ENCODE measurements around the gene MOB2.

The MOB2 gene

GRCh38 chr11:1488575-1489180 is 2.1 kb upstream of the MOB2 start (continued):
- TF ChIP-seq PPARA (CRISPR knock-in tag; IDR thresholded peaks at IDR 0.05; ENCODE audit: borderline replicate concordance), result no peak
- no peak for TF ChIP-seq ZFP3 (CRISPR knock-in tag; IDR thresholded peaks at IDR 0.05)
- TF ChIP-seq, protein P1, sequence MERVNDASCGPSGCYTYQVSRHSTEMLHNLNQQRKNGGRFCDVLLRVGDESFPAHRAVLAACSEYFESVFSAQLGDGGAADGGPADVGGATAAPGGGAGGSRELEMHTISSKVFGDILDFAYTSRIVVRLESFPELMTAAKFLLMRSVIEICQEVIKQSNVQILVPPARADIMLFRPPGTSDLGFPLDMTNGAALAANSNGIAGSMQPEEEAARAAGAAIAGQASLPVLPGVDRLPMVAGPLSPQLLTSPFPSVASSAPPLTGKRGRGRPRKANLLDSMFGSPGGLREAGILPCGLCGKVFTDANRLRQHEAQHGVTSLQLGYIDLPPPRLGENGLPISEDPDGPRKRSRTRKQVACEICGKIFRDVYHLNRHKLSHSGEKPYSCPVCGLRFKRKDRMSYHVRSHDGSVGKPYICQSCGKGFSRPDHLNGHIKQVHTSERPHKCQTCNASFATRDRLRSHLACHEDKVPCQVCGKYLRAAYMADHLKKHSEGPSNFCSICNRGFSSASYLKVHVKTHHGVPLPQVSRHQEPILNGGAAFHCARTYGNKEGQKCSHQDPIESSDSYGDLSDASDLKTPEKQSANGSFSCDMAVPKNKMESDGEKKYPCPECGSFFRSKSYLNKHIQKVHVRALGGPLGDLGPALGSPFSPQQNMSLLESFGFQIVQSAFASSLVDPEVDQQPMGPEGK (CRISPR knock-in tag; IDR thresholded peaks at IDR 0.05; ENCODE audit: borderline replicate concordance), result no peak

GRCh38 chr11:1487851-1488574 is 1.4 kb upstream of the MOB2 start:
- no peak; the same call in 2 of the 3 replicates for ATAC-seq
- TF ChIP-seq TOX (CRISPR knock-in tag; IDR thresholded peaks at IDR 0.05; ENCODE audit: borderline replicate concordance), result no peak
- no peak for TF ChIP-seq ESRRG (CRISPR knock-in tag; IDR thresholded peaks at IDR 0.05)
- TF ChIP-seq, protein P2, sequence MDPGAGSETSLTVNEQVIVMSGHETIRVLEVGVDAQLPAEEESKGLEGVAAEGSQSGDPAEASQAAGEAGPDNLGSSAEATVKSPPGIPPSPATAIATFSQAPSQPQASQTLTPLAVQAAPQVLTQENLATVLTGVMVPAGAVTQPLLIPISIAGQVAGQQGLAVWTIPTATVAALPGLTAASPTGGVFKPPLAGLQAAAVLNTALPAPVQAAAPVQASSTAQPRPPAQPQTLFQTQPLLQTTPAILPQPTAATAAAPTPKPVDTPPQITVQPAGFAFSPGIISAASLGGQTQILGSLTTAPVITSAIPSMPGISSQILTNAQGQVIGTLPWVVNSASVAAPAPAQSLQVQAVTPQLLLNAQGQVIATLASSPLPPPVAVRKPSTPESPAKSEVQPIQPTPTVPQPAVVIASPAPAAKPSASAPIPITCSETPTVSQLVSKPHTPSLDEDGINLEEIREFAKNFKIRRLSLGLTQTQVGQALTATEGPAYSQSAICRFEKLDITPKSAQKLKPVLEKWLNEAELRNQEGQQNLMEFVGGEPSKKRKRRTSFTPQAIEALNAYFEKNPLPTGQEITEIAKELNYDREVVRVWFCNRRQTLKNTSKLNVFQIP (CRISPR knock-in tag; IDR thresholded peaks at IDR 0.05; ENCODE audit: borderline replicate concordance, low read depth), result no peak
- TF ChIP-seq TCF4 (CRISPR knock-in tag; IDR thresholded peaks at IDR 0.05; ENCODE audit: borderline replicate concordance), result no peak
- TF ChIP-seq, protein P1 (CRISPR knock-in tag; IDR thresholded peaks at IDR 0.05; ENCODE audit: borderline replicate concordance), result no peak
- TF ChIP-seq ZNF8 (CRISPR knock-in tag; IDR thresholded peaks at IDR 0.05), result no peak
- no peak for TF ChIP-seq CSRNP3 (CRISPR knock-in tag; IDR thresholded peaks at IDR 0.05)
- TF ChIP-seq, protein P3, sequence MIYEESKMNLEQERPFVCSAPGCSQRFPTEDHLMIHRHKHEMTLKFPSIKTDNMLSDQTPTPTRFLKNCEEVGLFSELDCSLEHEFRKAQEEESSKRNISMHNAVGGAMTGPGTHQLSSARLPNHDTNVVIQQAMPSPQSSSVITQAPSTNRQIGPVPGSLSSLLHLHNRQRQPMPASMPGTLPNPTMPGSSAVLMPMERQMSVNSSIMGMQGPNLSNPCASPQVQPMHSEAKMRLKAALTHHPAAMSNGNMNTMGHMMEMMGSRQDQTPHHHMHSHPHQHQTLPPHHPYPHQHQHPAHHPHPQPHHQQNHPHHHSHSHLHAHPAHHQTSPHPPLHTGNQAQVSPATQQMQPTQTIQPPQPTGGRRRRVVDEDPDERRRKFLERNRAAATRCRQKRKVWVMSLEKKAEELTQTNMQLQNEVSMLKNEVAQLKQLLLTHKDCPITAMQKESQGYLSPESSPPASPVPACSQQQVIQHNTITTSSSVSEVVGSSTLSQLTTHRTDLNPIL (CRISPR knock-in tag; IDR thresholded peaks at IDR 0.05; ENCODE audit: low read depth), result no peak
- TF ChIP-seq ZFP30 (CRISPR knock-in tag; IDR thresholded peaks at IDR 0.05), result no peak
- TF ChIP-seq TSHZ2 (CRISPR knock-in tag; IDR thresholded peaks at IDR 0.05), result no peak
- no peak for TF ChIP-seq RARB (CRISPR knock-in tag; IDR thresholded peaks at IDR 0.05)
- no peak for TF ChIP-seq OSR1 (CRISPR knock-in tag; IDR thresholded peaks at IDR 0.05)

- no peak for TF ChIP-seq ZNF70 (CRISPR knock-in tag; IDR thresholded peaks at IDR 0.05)
- no peak for TF ChIP-seq GLIS3 (CRISPR knock-in tag; IDR thresholded peaks at IDR 0.05)
- no peak for TF ChIP-seq TSHZ2 (CRISPR knock-in tag; IDR thresholded peaks at IDR 0.05)
- TF ChIP-seq, protein P1 (CRISPR knock-in tag; IDR thresholded peaks at IDR 0.05; ENCODE audit: borderline replicate concordance), result no peak
- ATAC-seq, result no peak
These were observed 692 bp upstream of the MOB2 start for GRCh38 chr11:1487091-1487850.
